ENCODE measurements around the gene SLC16A7.

DNA sequence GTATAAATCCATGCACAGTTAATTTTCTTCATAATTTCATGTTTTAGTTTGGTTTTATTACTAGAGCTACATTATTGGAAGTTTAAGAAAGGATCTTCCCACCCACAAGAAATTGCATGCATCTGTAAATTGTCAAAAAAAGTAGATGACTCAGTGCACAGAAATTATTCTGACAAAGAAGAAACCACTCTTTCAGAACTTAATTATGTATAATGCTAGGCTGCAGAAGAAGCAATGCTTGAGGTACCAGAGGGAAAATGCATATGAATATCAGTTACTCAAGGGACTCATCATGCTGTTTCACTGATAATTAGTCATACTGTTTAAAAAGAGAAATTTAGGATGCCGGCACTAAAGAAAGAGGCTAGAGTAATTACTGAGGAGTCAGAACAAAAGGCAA lies 147.0 kb downstream of the SLC16A7 start:
- TF ChIP-seq CTCF (conservative IDR thresholded peaks at IDR 0.05) (no peak), EZH2 (IDR thresholded peaks at IDR 0.05; ENCODE audit: low read depth) (no peak)
